Fibroblast of lung (primary cell): ENCODE results near the gene GNA12. TPM values are rescaled to one million over a fixed set of nuclear protein-coding genes. Genes with fewer than 3 reads are reported as not detected.
A peak's percentile ranks its signal among the peaks of the same experiment; 100 is the strongest.

Source experiments
- DNase-seq, 2 donors: peaks; one replicate each; pipeline versions ENCODE4 v3.0.0 to v3.0.0-alpha.2; 2010; ENCODE audit warnings: low read depth in 2 of 2
- H2AFZ ChIP-seq: 2 replicates; pipeline ENCODE4 v1.5.1; 2012; ENCODE audit warnings: low read length, control low read depth, inconsistent platforms
- H3K27ac ChIP-seq: 2 replicates; pipeline ENCODE4 v1.5.1; 2011; ENCODE audit warnings: low read length, control low read depth; ENCODE audit not compliant: insufficient read depth
- H3K27me3 ChIP-seq: 2 replicates; pipeline ENCODE4 v1.5.1; 2011; ENCODE audit warnings: mild to moderate bottlenecking, low read length; ENCODE audit not compliant: control insufficient read depth, insufficient read depth
- H3K36me3 ChIP-seq: 2 replicates; pipeline ENCODE4 v1.5.1; 2011; ENCODE audit warnings: low read length; ENCODE audit not compliant: control insufficient read depth, insufficient read depth
- H3K4me1 ChIP-seq: 2 replicates; pipeline ENCODE4 v1.5.1; 2011; ENCODE audit warnings: low read length; ENCODE audit not compliant: control insufficient read depth, insufficient read depth; ENCODE audit errors: extremely low read depth
- H3K4me2 ChIP-seq: 2 replicates; pipeline ENCODE4 v1.5.1; 2011; ENCODE audit warnings: low read length, control low read depth; ENCODE audit not compliant: insufficient read depth; ENCODE audit errors: extremely low read depth
- H3K4me3 ChIP-seq, 4 experiments: fragments of 200-600 bp in 1 of 4; sonication (generic) in 1 of 4; replicated peaks in 1 of 4; 2 replicates each; pipeline ENCODE4 v1.5.1; 2011 to 2016; ENCODE audit warnings: low read length in 4 of 4, low read depth in 3 of 4, mild to moderate bottlenecking in 3 of 4, control low read depth in 2 of 4, inconsistent platforms in 1 of 4, mixed read lengths in 1 of 4; ENCODE audit not compliant: insufficient read depth in 1 of 4; ENCODE audit errors: control extremely low read depth in 1 of 4
- H3K79me2 ChIP-seq: 2 replicates; pipeline ENCODE4 v1.5.1; 2012; ENCODE audit warnings: mild to moderate bottlenecking, low read length, inconsistent platforms; ENCODE audit not compliant: control insufficient read depth, insufficient read depth
- H3K9ac ChIP-seq: 2 replicates; pipeline ENCODE4 v1.5.1; 2011; ENCODE audit warnings: mild to moderate bottlenecking, low read length, control low read depth; ENCODE audit not compliant: insufficient read depth
- H3K9me3 ChIP-seq: 2 replicates; pipeline ENCODE4 v1.5.1; 2012; ENCODE audit warnings: low read depth, low read length; ENCODE audit not compliant: control insufficient read depth, insufficient read depth
- H4K20me1 ChIP-seq: 2 replicates; pipeline ENCODE4 v1.5.1; 2011; ENCODE audit warnings: low read length; ENCODE audit not compliant: control insufficient read depth, insufficient read depth; ENCODE audit errors: extremely low read depth
- CTCF ChIP-seq, 2 donors: IDR thresholded peaks in 1 of 2; conservative IDR thresholded peaks in 1 of 2; 1 replicate in 1 of 2; 2 replicates in 1 of 2; pipeline ENCODE4 v1.5.1; 2011 to 2012; ENCODE audit warnings: low read length in 2 of 2, control low read depth in 1 of 2, inconsistent platforms in 1 of 2, low read depth in 1 of 2, mild to moderate bottlenecking in 1 of 2
- EZH2 ChIP-seq: IDR thresholded peaks from 2 replicates; pipeline ENCODE4 v1.5.1; 2012; ENCODE audit warnings: low read length, control low read depth, mild to moderate bottlenecking; ENCODE audit errors: missing control alignments
- polyA plus RNA-seq, 2 donors: library from polyadenylated mRNA; depleted of rRNA in 1 of 2; stranded (reverse) in 1 of 2; unstranded in 1 of 2; fragments of >200 nt; gene quantifications; 2 replicates each; pipeline ENCODE4 v1.2.1, GENCODE V29; 2011 to 2012; ENCODE audit warnings: missing spikeins in 1 of 2
- total RNA-seq: library from RNA; depleted of rRNA; stranded (reverse); fragments of >200 nt; gene quantifications from 2 replicates; pipeline ENCODE4 v1.2.1, GENCODE V29; 2014

The GNA12 gene
- total and polyA plus RNA-seq, 2 donors (not counting 1 experiment from before 2014, with no cell fraction given): 36.2 to 137 TPM

- H3K4me1 ChIP-seq: peaks cover 2% of the 10 kb centered on the region
- no peak overlapping the region for H2AFZ ChIP-seq
- no peak for DNase-seq
- H3K27ac ChIP-seq: peak overlapping the region; percentile 58
- no peaks in the 10 kb centered on the region for H4K20me1 ChIP-seq
- no peak overlapping the region for H3K9ac ChIP-seq
- no peaks in the 10 kb centered on the region for H3K9me3 ChIP-seq
- TF ChIP-seq EZH2: no peak
- no peak for TF ChIP-seq CTCF (conservative IDR thresholded peaks at IDR 0.05 in 1 of 2, IDR thresholded peaks at IDR 0.05 in 1 of 2; ENCODE audit: low read depth in 1 of 2, low read length in 2 of 2)
- no peaks in the 10 kb centered on the region for H3K27me3 ChIP-seq
- H3K79me2 ChIP-seq: peaks cover 36% of the 10 kb centered on the region
- H3K36me3 ChIP-seq: no peaks in the 10 kb centered on the region
- peak overlapping the region in 2 of 4 experiments; percentile 45 to 76 for H3K4me3 ChIP-seq
- H3K4me2 ChIP-seq: peak overlapping the region; percentile 97
These were observed 1.0 kb upstream of the GNA12 start for GRCh38 chr7:2845034-2845592.

GRCh38 chr7:2843711-2844152 lies 376 bp downstream of the GNA12 start:
- Histone ChIP-seq H3K36me3 (no peaks in the 10 kb centered on the region), H3K9ac (peak overlapping the region; percentile 78), H3K4me1 (peaks cover 2% of the 10 kb centered on the region), H3K4me2 (peak overlapping the region; percentile 88), H3K4me3 (peak overlapping the region; percentile 65 to 74 (median 70)), H3K9me3 (no peaks in the 10 kb centered on the region), H3K27ac (peak overlapping the region; percentile 52), H3K27me3 (no peaks in the 10 kb centered on the region), H2AFZ (no peak overlapping the region), H3K79me2 (peaks cover 50% of the 10 kb centered on the region), H4K20me1 (no peaks in the 10 kb centered on the region)
- TF ChIP-seq EZH2 (no peak), CTCF (conservative IDR thresholded peaks at IDR 0.05 in 1 of 2, IDR thresholded peaks at IDR 0.05 in 1 of 2; ENCODE audit: low read depth in 1 of 2, low read length in 2 of 2) (no peak)
- DNase-seq: peak; percentile 34 to 47

- Histone ChIP-seq H3K9ac (peak overlapping the region; percentile 78), H3K79me2 (peaks cover 54% of the 10 kb centered on the region), H3K27me3 (no peaks in the 10 kb centered on the region), H3K4me3 (peak overlapping the region; percentile 65 to 74 (median 70)), H2AFZ (no peak overlapping the region), H3K27ac (peak overlapping the region; percentile 52), H3K4me1 (peaks cover 2% of the 10 kb centered on the region), H4K20me1 (no peaks in the 10 kb centered on the region), H3K4me2 (peak overlapping the region; percentile 88), H3K36me3 (no peaks in the 10 kb centered on the region), H3K9me3 (no peaks in the 10 kb centered on the region)
- no peak for DNase-seq
- TF ChIP-seq CTCF (conservative IDR thresholded peaks at IDR 0.05 in 1 of 2, IDR thresholded peaks at IDR 0.05 in 1 of 2; ENCODE audit: low read depth in 1 of 2, low read length in 2 of 2) (no peak), EZH2 (no peak)
These were observed 870 bp downstream of the GNA12 start for GRCh38 chr7:2843191-2843685.
